CD4-positive, CD25-positive, alpha-beta regulatory T cell (primary cell): ENCODE data around the gene HINT3. TPM values are rescaled to one million over a fixed set of nuclear protein-coding genes. Genes with fewer than 3 reads are reported as not detected.

Experiments used
- ATAC-seq, 2 donors: fragments of 150-1000 bp; cut with Tn5 transposase; one replicate each; pipeline ENCODE4 v1.10.0; 2021; ENCODE audit warnings: low read depth in 2 of 2, moderate number of reproducible peaks in 2 of 2, moderate library complexity in 1 of 2
- DNase-seq, 3 donors: peaks; one replicate each; pipeline versions ENCODE4 v3.0.0 to v3.0.0-alpha.2; 2012 to 2022; ENCODE audit warnings: mixed read lengths in 1 of 3
- H3K27ac ChIP-seq: one replicate; pipeline ENCODE4 v1.7.0; 2013; ENCODE audit warnings: mild to moderate bottlenecking, low read length; ENCODE audit not compliant: insufficient read depth, poor library complexity, severe bottlenecking
- H3K27me3 ChIP-seq: one replicate; pipeline ENCODE4 v1.7.0; 2013; ENCODE audit warnings: low read length; ENCODE audit not compliant: control insufficient read depth, insufficient read depth
- H3K36me3 ChIP-seq: one replicate; pipeline ENCODE4 v1.7.0; 2013; ENCODE audit warnings: mild to moderate bottlenecking, low read length, moderate library complexity; ENCODE audit not compliant: control insufficient read depth, insufficient read depth
- H3K4me1 ChIP-seq: 2 replicates; pipeline ENCODE4 v1.7.0; 2013; ENCODE audit warnings: mild to moderate bottlenecking, low read length; ENCODE audit not compliant: insufficient read depth, control insufficient read depth, poor library complexity, severe bottlenecking
- H3K4me3 ChIP-seq: one replicate; pipeline ENCODE4 v1.7.0; 2013; ENCODE audit warnings: low read depth, mild to moderate bottlenecking, low read length, moderate library complexity
- H3K9me3 ChIP-seq, 2 experiments: 1 replicate in 1 of 2; 2 replicates in 1 of 2; pipeline ENCODE4 v1.7.0; 2013; ENCODE audit warnings: low read length in 2 of 2, mild to moderate bottlenecking in 1 of 2, moderate library complexity in 1 of 2; ENCODE audit not compliant: control insufficient read depth in 2 of 2
- H3K27ac Mint-ChIP-seq, 3 donors: one replicate each; pipeline ENCODE4 v1.8.0; 2020 to 2022; ENCODE audit warnings: mild to moderate bottlenecking in 3 of 3, mixed read lengths in 3 of 3, moderate library complexity in 2 of 3
- H3K27me3 Mint-ChIP-seq: one replicate; pipeline ENCODE4 v1.8.0; 2022; ENCODE audit warnings: mild to moderate bottlenecking, mixed read lengths
- H3K36me3 Mint-ChIP-seq: one replicate; pipeline ENCODE4 v1.8.0; 2020; ENCODE audit warnings: mixed read lengths
- H3K4me1 Mint-ChIP-seq, 4 donors: one replicate each; pipeline ENCODE4 v1.8.0; 2020 to 2022; ENCODE audit warnings: mixed read lengths in 4 of 4, mild to moderate bottlenecking in 1 of 4
- H3K4me3 Mint-ChIP-seq, 4 donors: one replicate each; pipeline ENCODE4 v1.8.0; 2020 to 2022; ENCODE audit warnings: mild to moderate bottlenecking in 4 of 4, mixed read lengths in 4 of 4, moderate library complexity in 3 of 4
- H3K9me3 Mint-ChIP-seq, 7 donors: one replicate each; pipeline ENCODE4 v1.8.0; 2020 to 2022; ENCODE audit warnings: mixed read lengths in 7 of 7, mild to moderate bottlenecking in 3 of 7, moderate library complexity in 2 of 7
- polyA plus RNA-seq, 4 donors: library from polyadenylated mRNA; unstranded; fragments of 300-500 nt; fragmentation: Illumina TruSeq; gene quantifications; one replicate each; pipeline ENCODE4 v1.2.3, GENCODE V29; 2021
- total RNA-seq: library from RNA; stranded (reverse); gene quantifications from one replicate; pipeline ENCODE4 v1.2.3, GENCODE V29; 2022

HINT3 gene
- total and polyA plus RNA-seq, 5 donors from 2014 or later: 8.3 to 13.9 (median 10.0) TPM

DNA sequence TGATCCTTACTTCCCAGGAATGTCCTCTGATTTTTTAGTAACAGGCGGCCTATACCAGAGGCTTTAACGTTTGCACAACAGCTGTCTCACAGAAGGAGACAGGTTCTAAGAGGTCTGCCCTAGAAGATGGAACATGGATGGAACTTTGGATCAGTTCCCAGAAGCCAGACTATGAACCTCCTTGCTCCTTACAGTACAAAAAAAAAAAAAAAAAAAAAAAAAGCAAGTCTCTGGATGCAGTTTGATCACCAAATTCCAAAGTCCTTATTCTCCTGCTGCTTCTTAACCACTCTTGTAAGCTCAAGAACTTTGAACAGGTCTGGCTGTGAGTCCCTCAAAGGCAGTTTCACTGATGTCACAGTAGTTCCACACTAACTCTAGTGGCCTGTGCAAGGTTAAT, 27.7 kb downstream of the HINT3 start:
- peak overlapping the region in 2 of 4 donors; percentile 22 to 34 for H3K4me3 Mint-ChIP-seq
- DNase-seq: no peak

DNA sequence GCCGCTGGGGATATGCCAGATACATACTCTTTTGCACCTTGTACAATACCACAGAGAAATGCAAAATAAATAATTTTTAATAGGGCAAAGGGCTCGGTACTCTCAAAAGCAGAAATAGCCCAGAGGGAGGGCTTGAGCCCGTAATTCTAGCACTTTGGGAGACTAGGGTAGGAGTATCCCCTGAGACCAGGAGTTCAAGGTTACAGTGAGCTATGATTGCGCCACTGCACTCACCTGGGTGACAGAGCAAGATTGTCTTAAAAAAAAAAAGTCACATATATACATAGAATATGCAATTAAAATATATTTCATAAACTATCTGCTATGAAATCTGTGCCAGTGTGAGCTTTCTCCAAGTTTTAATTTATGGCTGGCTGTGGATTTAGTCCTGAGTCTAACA, 29.0 kb downstream of the HINT3 start:
- peaks cover 21% of the 10 kb centered on the region for H3K4me1 ChIP-seq
- peaks cover 7% of the 10 kb centered on the region for H3K36me3 ChIP-seq
- H3K36me3 Mint-ChIP-seq: no peaks in the 10 kb centered on the region
- DNase-seq (peak in 1 of 3 donors; percentile 4), ATAC-seq (no peak)
- H3K27me3 ChIP-seq: no peaks in the 10 kb centered on the region
- H3K4me3 Mint-ChIP-seq: peak overlapping the region in 2 of 4 donors; percentile 4 to 48
- H3K27ac Mint-ChIP-seq: no peak overlapping the region
- H3K4me1 Mint-ChIP-seq: peaks cover under 1 to 13% (median 11%) of the 10 kb centered on the region in 4 donors
- no peaks in the 10 kb centered on the region for H3K27me3 Mint-ChIP-seq
- H3K4me3 ChIP-seq: peak overlapping the region; percentile 89
- no peaks in the 10 kb centered on the region for H3K9me3 Mint-ChIP-seq
- no peaks in the 10 kb centered on the region for H3K9me3 ChIP-seq
- peak overlapping the region; percentile 80 for H3K27ac ChIP-seq

More for the DNA sequence above, 27.7 kb downstream of the HINT3 start:
- no peak for ATAC-seq
- no peaks in the 10 kb centered on the region for H3K27me3 Mint-ChIP-seq
- H3K4me3 ChIP-seq: no peak overlapping the region
- H3K9me3 ChIP-seq: no peaks in the 10 kb centered on the region
- no peak overlapping the region for H3K27ac ChIP-seq
- H3K27ac Mint-ChIP-seq: no peak overlapping the region
- H3K27me3 ChIP-seq: no peaks in the 10 kb centered on the region
- H3K4me1 Mint-ChIP-seq: peaks cover 0 to 3% (median 2%) of the 10 kb centered on the region in 4 donors
- peaks cover 18% of the 10 kb centered on the region for H3K4me1 ChIP-seq
- peaks cover 7% of the 10 kb centered on the region for H3K36me3 ChIP-seq
- no peaks in the 10 kb centered on the region for H3K36me3 Mint-ChIP-seq
- no peaks in the 10 kb centered on the region for H3K9me3 Mint-ChIP-seq

DNA sequence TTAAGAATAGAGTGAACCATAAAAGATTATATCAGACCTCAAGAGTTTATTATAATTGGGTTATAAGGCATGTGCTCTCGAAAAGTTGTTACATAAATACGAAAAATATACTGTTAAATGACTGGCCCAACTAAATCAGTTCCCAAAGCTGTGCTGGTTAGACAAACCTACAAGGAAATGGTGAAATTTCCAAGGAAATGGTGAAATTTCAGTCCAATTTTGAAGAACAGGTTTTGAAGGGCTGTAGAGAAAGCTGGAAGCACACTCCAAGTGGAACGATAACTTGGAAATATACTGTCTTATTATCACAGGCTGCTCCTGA, 29.4 kb downstream of the HINT3 start:
- Histone ChIP-seq H3K4me1 (peaks cover 21% of the 10 kb centered on the region), H3K4me3 (peak overlapping the region; percentile 89), H3K36me3 (peaks cover 3% of the 10 kb centered on the region), H3K27me3 (no peaks in the 10 kb centered on the region), H3K9me3 (no peaks in the 10 kb centered on the region), H3K27ac (peak overlapping the region; percentile 80)
- Mint-ChIP-seq H3K27ac (no peak overlapping the region), H3K9me3 (no peaks in the 10 kb centered on the region), H3K36me3 (no peaks in the 10 kb centered on the region), H3K4me1 (peaks cover 5 to 16% (median 12%) of the 10 kb centered on the region in 4 donors), H3K27me3 (no peaks in the 10 kb centered on the region), H3K4me3 (no peak overlapping the region)
- DNase-seq (no peak), ATAC-seq (no peak)

DNA sequence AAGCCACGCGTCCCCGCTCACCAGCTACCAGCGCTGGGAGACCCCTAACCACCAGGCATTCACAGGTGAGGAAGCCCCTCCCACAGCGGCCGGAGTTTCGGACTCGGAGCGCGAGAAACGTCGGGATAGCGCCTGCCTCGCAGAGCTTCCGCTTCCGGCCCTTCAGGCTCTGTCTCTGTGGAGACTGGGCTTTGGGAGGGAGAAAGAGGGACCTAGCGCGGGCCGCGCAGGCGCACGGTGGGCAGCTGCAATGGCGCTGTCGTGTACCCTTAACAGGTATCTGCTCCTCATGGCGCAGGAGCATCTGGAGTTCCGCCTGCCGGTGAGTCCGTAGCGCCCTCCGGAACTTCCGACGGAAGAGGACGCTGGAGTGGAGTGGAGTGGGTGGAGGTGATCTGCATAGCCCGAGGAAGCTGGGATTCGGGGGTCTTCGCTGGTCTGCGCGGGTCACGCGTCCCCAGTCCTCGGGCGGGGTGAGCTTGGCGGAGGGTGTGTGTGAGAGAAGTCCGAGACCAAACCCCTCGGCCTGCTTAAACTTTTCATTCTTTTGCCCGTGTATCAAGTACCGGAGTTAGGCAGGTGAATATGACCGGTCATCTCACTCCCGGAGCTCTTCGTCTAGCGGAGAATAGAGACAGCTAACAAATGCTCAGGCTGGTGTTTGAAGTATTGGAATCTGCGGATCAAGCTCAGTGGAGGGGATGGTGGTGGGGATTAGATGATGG, 29.9 kb downstream of the HINT3 start, which contains the start of gene TRMT11:
Gene TRMT11, plus strand, starts transcription at position 240 of the 725 bp plus-strand sequence. Its CDS starts 11 bp downstream, at position 251.
- peak within 1 kb of the TSS; percentile 80 for H3K27ac ChIP-seq
- ATAC-seq: peak; percentile 86 to 93
- no peaks in the 10 kb centered on the region for H3K27me3 ChIP-seq
- Mint-ChIP-seq H3K4me1 (peaks cover 7 to 18% (median 13%) of the 10 kb centered on the region in 4 donors), H3K27me3 (no peaks in the 10 kb centered on the region), H3K4me3 (peak within 1 kb of the TSS in 2 of 4 donors; percentile 4 to 48), H3K36me3 (no peaks in the 10 kb centered on the region), H3K27ac (no peak within 1 kb of the TSS), H3K9me3 (no peaks in the 10 kb centered on the region)
- DNase-seq: peak; percentile 78 to 86 (median 78)
- no peaks in the 10 kb centered on the region for H3K36me3 ChIP-seq
- H3K4me3 ChIP-seq: peak within 1 kb of the TSS; percentile 89
- no peaks in the 10 kb centered on the region for H3K9me3 ChIP-seq
- peaks cover 21% of the 10 kb centered on the region for H3K4me1 ChIP-seq

DNA sequence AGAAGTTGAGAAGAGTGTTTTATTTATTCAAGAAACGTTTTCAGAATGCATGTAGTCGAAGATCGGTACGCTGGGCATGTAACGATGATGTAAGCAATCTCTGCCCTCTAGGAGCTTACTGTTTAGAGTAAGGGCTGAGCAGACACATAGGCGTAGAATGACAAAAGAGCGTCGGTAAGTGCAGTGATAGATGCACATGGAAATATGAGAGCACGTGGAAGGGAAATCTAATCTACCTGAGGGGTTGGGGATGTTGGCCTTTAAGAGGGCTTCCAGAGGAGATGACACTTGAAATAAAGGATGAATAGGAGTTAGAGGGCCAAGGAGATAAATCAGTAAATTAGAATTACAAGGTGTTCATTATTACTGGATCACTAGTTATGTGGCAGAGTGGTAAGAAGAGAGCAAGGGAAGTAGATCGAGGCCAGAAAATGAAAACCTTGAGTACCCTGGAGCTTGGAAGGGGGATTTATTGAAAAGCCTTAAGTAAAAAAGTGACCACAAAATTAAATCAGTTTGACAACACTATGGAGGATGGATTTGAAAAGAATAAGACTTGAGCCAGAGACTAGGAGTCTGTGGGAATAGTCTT, 30.6 kb downstream of the HINT3 start:
- Mint-ChIP-seq H3K4me1 (peaks cover 10 to 23% (median 16%) of the 10 kb centered on the region in 4 donors), H3K4me3 (no peak overlapping the region), H3K27me3 (no peaks in the 10 kb centered on the region), H3K27ac (no peak overlapping the region), H3K36me3 (no peaks in the 10 kb centered on the region), H3K9me3 (no peaks in the 10 kb centered on the region)
- Histone ChIP-seq H3K36me3 (no peaks in the 10 kb centered on the region), H3K27me3 (no peaks in the 10 kb centered on the region), H3K9me3 (no peaks in the 10 kb centered on the region), H3K27ac (peak overlapping the region; percentile 80), H3K4me3 (peak overlapping the region; percentile 89), H3K4me1 (peaks cover 21% of the 10 kb centered on the region)
- ATAC-seq (peak; percentile 23 to 25), DNase-seq (peak in 1 of 3 donors; percentile 53)

DNA sequence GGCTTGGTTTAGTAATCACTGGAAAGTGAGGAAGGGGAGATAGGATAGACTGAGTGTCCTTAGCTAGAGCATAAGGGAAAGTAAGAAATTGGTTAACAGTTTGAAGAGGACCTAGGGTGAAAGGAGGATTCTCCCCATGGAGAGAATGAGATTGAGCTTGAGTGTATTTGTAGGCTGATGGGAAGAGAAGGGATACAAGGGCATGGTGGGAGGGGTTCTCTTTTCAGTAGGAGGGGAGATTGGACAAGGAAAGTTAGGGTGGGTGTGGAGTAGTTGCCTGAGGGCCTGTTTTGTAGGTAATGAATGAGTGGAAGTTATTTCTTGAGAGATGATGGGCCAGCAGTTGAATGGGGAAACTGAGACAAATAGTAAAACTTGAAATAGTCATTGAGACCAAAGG, 31.7 kb downstream of the HINT3 start:
- peak overlapping the region; percentile 89 for H3K4me3 ChIP-seq
- H3K9me3 ChIP-seq: no peaks in the 10 kb centered on the region
- Mint-ChIP-seq H3K27ac (no peak overlapping the region), H3K27me3 (no peaks in the 10 kb centered on the region), H3K4me1 (peaks cover 20 to 33% (median 24%) of the 10 kb centered on the region in 4 donors), H3K36me3 (no peaks in the 10 kb centered on the region), H3K9me3 (no peaks in the 10 kb centered on the region), H3K4me3 (no peak overlapping the region)
- H3K4me1 ChIP-seq: peaks cover 21% of the 10 kb centered on the region
- ATAC-seq: no peak
- H3K36me3 ChIP-seq: no peaks in the 10 kb centered on the region
- H3K27ac ChIP-seq: no peak overlapping the region
- no peaks in the 10 kb centered on the region for H3K27me3 ChIP-seq
- no peak for DNase-seq

DNA sequence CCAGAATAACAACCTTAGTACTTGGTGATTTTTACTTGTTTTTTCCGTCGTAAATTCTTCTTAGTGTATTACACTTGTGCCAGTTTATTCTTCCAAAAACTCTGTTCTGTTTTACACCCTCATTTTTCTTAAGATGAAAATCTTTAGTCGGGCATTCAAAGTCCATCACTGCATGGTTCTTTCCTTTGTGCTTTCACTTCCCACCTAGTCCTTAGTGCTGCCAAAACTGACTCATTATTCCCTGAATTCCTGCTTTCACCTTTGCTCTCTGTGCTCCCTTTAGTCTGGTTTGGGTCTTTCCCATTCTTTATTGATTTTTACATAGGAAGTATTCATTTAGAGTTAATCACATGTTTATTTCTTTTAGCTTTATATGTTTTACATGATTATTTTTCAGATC, 33.1 kb downstream of the HINT3 start:
- peaks cover 21% of the 10 kb centered on the region for H3K4me1 ChIP-seq
- no peaks in the 10 kb centered on the region for H3K27me3 ChIP-seq
- no peak for ATAC-seq
- no peaks in the 10 kb centered on the region for H3K9me3 Mint-ChIP-seq
- H3K4me1 Mint-ChIP-seq: peaks cover 26 to 36% (median 30%) of the 10 kb centered on the region in 4 donors
- H3K4me3 ChIP-seq: no peak overlapping the region
- no peaks in the 10 kb centered on the region for H3K9me3 ChIP-seq
- peak overlapping the region in 2 of 3 donors; percentile 1 to 72 for H3K27ac Mint-ChIP-seq
- H3K36me3 ChIP-seq: no peaks in the 10 kb centered on the region
- H3K27ac ChIP-seq: no peak overlapping the region
- H3K4me3 Mint-ChIP-seq: peak overlapping the region in 2 of 4 donors; percentile 60 to 63
- DNase-seq: no peak
- no peaks in the 10 kb centered on the region for H3K36me3 Mint-ChIP-seq
- no peaks in the 10 kb centered on the region for H3K27me3 Mint-ChIP-seq
